OCI-LY1 (cell line): ENCODE data around the gene CHMP5.
A peak's percentile ranks its signal among the peaks of the same experiment; 100 is the strongest.

ENCODE experiments used
- H2AFZ ChIP-seq: fragments of 200-600 bp; sonication (generic), shearing (Covaris generic); 2 replicates; pipeline ENCODE4 v1.6.0; 2014; ENCODE audit warnings: antibody characterized with exemption, mild to moderate bottlenecking, low read length
- H3F3A ChIP-seq: fragments of 200-600 bp; sonication (generic), shearing (Covaris generic); 2 replicates; pipeline ENCODE4 v1.6.0; 2014; ENCODE audit warnings: mild to moderate bottlenecking, antibody characterized with exemption, low read length, moderate library complexity; ENCODE audit not compliant: insufficient read depth
- H3K27ac ChIP-seq: fragments of 200-600 bp; sonication (generic); 2 replicates; pipeline ENCODE4 v1.5.1; 2014; ENCODE audit warnings: low read length, mixed run types, mild to moderate bottlenecking, low read depth; ENCODE audit not compliant: poor library complexity, severe bottlenecking
- H3K27me3 ChIP-seq: fragments of 200-600 bp; sonication (generic); 2 replicates; pipeline ENCODE4 v1.6.0; 2014; ENCODE audit warnings: antibody characterized with exemption, mild to moderate bottlenecking, low read length, moderate library complexity; ENCODE audit not compliant: insufficient read depth
- H3K36me3 ChIP-seq: fragments of 200-600 bp; sonication (generic); 2 replicates; pipeline ENCODE4 v1.6.1; 2014; ENCODE audit warnings: mild to moderate bottlenecking, antibody characterized with exemption, low read length, moderate library complexity, mixed read lengths; ENCODE audit not compliant: insufficient read depth
- H3K4me1 ChIP-seq: fragments of 200-600 bp; sonication (generic); 2 replicates; pipeline ENCODE4 v1.5.1; 2014; ENCODE audit warnings: mild to moderate bottlenecking, low read length, moderate library complexity; ENCODE audit not compliant: insufficient read depth, severe bottlenecking
- H3K4me2 ChIP-seq: fragments of 200-600 bp; sonication (generic), shearing (Covaris generic); 2 replicates; pipeline ENCODE4 v1.6.1; 2014; ENCODE audit warnings: low read length
- H3K4me3 ChIP-seq: fragments of 200-600 bp; sonication (generic); 2 replicates; pipeline ENCODE4 v1.5.1; 2014; ENCODE audit warnings: low read length, low read depth, mild to moderate bottlenecking, mixed read lengths; ENCODE audit not compliant: poor library complexity, severe bottlenecking
- H3K79me2 ChIP-seq: fragments of 200-600 bp; shearing (Covaris generic); 2 replicates; pipeline ENCODE4 v1.6.1; 2016; ENCODE audit warnings: mixed run types, low read length, mixed read lengths; ENCODE audit not compliant: insufficient read depth
- H3K9ac ChIP-seq: fragments of 200-600 bp; sonication (generic), shearing (Covaris generic); 2 replicates; pipeline ENCODE4 v1.6.1; 2014; ENCODE audit warnings: mild to moderate bottlenecking, low read length, mixed read lengths
- H3K9me2 ChIP-seq: fragments of 200-600 bp; sonication (generic), shearing (Covaris generic); 2 replicates; pipeline ENCODE4 v1.6.1; 2014; ENCODE audit warnings: low read depth, mild to moderate bottlenecking, low read length, mixed read lengths
- H3K9me3 ChIP-seq: fragments of 200-600 bp; shearing (Covaris generic); 2 replicates; pipeline ENCODE4 v1.6.1; 2014; ENCODE audit warnings: low read length, mixed read lengths
- H4K20me1 ChIP-seq: fragments of 200-600 bp; sonication (generic), shearing (Covaris generic); 2 replicates; pipeline ENCODE4 v1.6.0; 2016; ENCODE audit warnings: mild to moderate bottlenecking, low read length; ENCODE audit not compliant: insufficient read depth
- CTCF ChIP-seq: fragments of 200-600 bp; sonication (generic), shearing (Covaris generic); IDR thresholded peaks from 2 replicates; pipeline ENCODE4 v1.5.1; 2017; ENCODE audit warnings: mild to moderate bottlenecking, antibody characterized with exemption, low read length, moderate library complexity, mixed read lengths
- EZH2 ChIP-seq: fragments of 200-600 bp; sonication (generic), shearing (Covaris generic); IDR thresholded peaks from 2 replicates; pipeline ENCODE4 v1.8.0; 2017; ENCODE audit warnings: borderline replicate concordance, mixed run types, mild to moderate bottlenecking, antibody characterized with exemption, low read length, moderate library complexity, mixed read lengths

CHMP5 gene

GRCh38 chr9:33246269-33246860, 18.5 kb upstream of the CHMP5 start:
- Histone ChIP-seq H3K4me3 (no peak overlapping the region), H3K9me3 (no peaks in the 10 kb centered on the region), H3K9me2 (no peaks in the 10 kb centered on the region), H3F3A (no peaks in the 10 kb centered on the region), H3K27me3 (no peaks in the 10 kb centered on the region), H3K4me2 (no peak overlapping the region), H3K36me3 (peaks cover 14% of the 10 kb centered on the region; the same call in 1 of the 2 replicates), H2AFZ (no peak overlapping the region), H3K27ac (no peak overlapping the region), H3K79me2 (no peaks in the 10 kb centered on the region), H4K20me1 (no peaks in the 10 kb centered on the region), H3K4me1 (peaks cover 11% of the 10 kb centered on the region), H3K9ac (no peak overlapping the region)
- TF ChIP-seq CTCF (no peak), EZH2 (no peak)

- H3K9ac ChIP-seq: no peak overlapping the region
- no peak overlapping the region for H3K4me2 ChIP-seq
- no peaks in the 10 kb centered on the region for H3F3A ChIP-seq
- no peak overlapping the region for H2AFZ ChIP-seq
- H4K20me1 ChIP-seq: no peaks in the 10 kb centered on the region
- TF ChIP-seq CTCF (no peak), EZH2 (no peak)
- no peak overlapping the region for H3K27ac ChIP-seq
- no peaks in the 10 kb centered on the region for H3K27me3 ChIP-seq
- peaks cover 29% of the 10 kb centered on the region for H3K36me3 ChIP-seq
- peaks cover 11% of the 10 kb centered on the region for H3K4me1 ChIP-seq
- no peaks in the 10 kb centered on the region for H3K9me2 ChIP-seq
- H3K4me3 ChIP-seq: no peak overlapping the region
- H3K79me2 ChIP-seq: no peaks in the 10 kb centered on the region
- H3K9me3 ChIP-seq: no peaks in the 10 kb centered on the region
These were observed 16.2 kb upstream of the CHMP5 start for GRCh38 chr9:33248606-33249005.

GRCh38 chr9:33249087-33249658, 15.7 kb upstream of the CHMP5 start:
- Histone ChIP-seq H3K9me3 (no peaks in the 10 kb centered on the region), H3K4me1 (peaks cover 11% of the 10 kb centered on the region), H3F3A (no peaks in the 10 kb centered on the region), H3K27me3 (no peaks in the 10 kb centered on the region), H3K79me2 (no peaks in the 10 kb centered on the region), H3K9ac (peak overlapping the region; percentile 25; the same call in 1 of the 2 replicates), H3K4me3 (no peak overlapping the region), H3K9me2 (no peaks in the 10 kb centered on the region), H4K20me1 (no peaks in the 10 kb centered on the region), H3K36me3 (peaks cover 35% of the 10 kb centered on the region), H2AFZ (no peak overlapping the region), H3K4me2 (peak overlapping the region; percentile 27; the same call in 1 of the 2 replicates), H3K27ac (peak overlapping the region; percentile 53)
- TF ChIP-seq CTCF: no peak
- TF ChIP-seq EZH2: no peak
